Measurements from ENCODE around the gene CD1C. TPM values are rescaled to one million over a fixed set of nuclear protein-coding genes. Genes with fewer than 3 reads are reported as not detected.

The CD1C gene
- total RNA-seq = not detected in 2 replicates

- H3K9me3 ChIP-seq (ENCODE audit: low read depth, low read length) = no peaks in the 10 kb centered on the region
- no peaks in the 10 kb centered on the region for H4K20me1 ChIP-seq (ENCODE audit: insufficient read depth, low read length)
- H3K36me3 ChIP-seq (ENCODE audit: insufficient read depth, low read length) = no peaks in the 10 kb centered on the region
- TF ChIP-seq CTCF (IDR thresholded peaks at IDR 0.05; ENCODE audit: extremely low read depth, low read depth, low read length) = no peak
- no peak within 1 kb of the TSS for H3K4me2 ChIP-seq (ENCODE audit: insufficient read depth, low read length)
- H3K4me1 ChIP-seq (ENCODE audit: insufficient read depth, low read length) = no peaks in the 10 kb centered on the region
- no peaks in the 10 kb centered on the region for H3K27me3 ChIP-seq (ENCODE audit: insufficient read depth, low read length)
- no peaks in the 10 kb centered on the region for H3K79me2 ChIP-seq (ENCODE audit: insufficient read depth, low read length)
- no peak within 1 kb of the TSS for H3K4me3 ChIP-seq (ENCODE audit: insufficient read depth, low read length)
- no peak for DNase-seq (ENCODE audit: insufficient read length, low spot score, missing footprints)
- no peak within 1 kb of the TSS for H3K27ac ChIP-seq (ENCODE audit: low read depth, low read length)
- H2AFZ ChIP-seq (ENCODE audit: low read length) = no peak within 1 kb of the TSS
Observed at GRCh38 chr1:158289811-158290210, at the start of gene CD1C. Gene CD1C (plus strand): TSS chr1:158289923. CDS start chr1:158290065, 142 bp downstream.

- Histone ChIP-seq H3K4me1 (ENCODE audit: insufficient read depth, low read length) (no peaks in the 10 kb centered on the region), H3K27ac (ENCODE audit: low read depth, low read length) (no peak overlapping the region), H2AFZ (ENCODE audit: low read length) (no peak overlapping the region), H3K27me3 (ENCODE audit: insufficient read depth, low read length) (no peaks in the 10 kb centered on the region), H4K20me1 (ENCODE audit: insufficient read depth, low read length) (no peaks in the 10 kb centered on the region), H3K4me3 (ENCODE audit: insufficient read depth, low read length) (no peak overlapping the region), H3K36me3 (ENCODE audit: insufficient read depth, low read length) (no peaks in the 10 kb centered on the region), H3K79me2 (ENCODE audit: insufficient read depth, low read length) (no peaks in the 10 kb centered on the region), H3K4me2 (ENCODE audit: insufficient read depth, low read length) (no peak overlapping the region), H3K9me3 (ENCODE audit: low read depth, low read length) (no peaks in the 10 kb centered on the region)
- DNase-seq (ENCODE audit: insufficient read length, low spot score, missing footprints) = no peak
- no peak for TF ChIP-seq CTCF (IDR thresholded peaks at IDR 0.05; ENCODE audit: extremely low read depth, low read depth, low read length)
Observed at GRCh38 chr1:158246650-158247049, 43.1 kb upstream of the CD1C start.

GRCh38 chr1:158248118-158248517 lies 41.6 kb upstream of the CD1C start:
- no peaks in the 10 kb centered on the region for H3K4me1 ChIP-seq (ENCODE audit: insufficient read depth, low read length)
- no peak for TF ChIP-seq CTCF (IDR thresholded peaks at IDR 0.05; ENCODE audit: extremely low read depth, low read depth, low read length)

GRCh38 chr1:158248771-158249170 lies 41.0 kb upstream of the CD1C start:
- Histone ChIP-seq H2AFZ (ENCODE audit: low read length) (no peak overlapping the region), H3K4me2 (ENCODE audit: insufficient read depth, low read length) (no peak overlapping the region), H3K27me3 (ENCODE audit: insufficient read depth, low read length) (no peaks in the 10 kb centered on the region), H3K9me3 (ENCODE audit: low read depth, low read length) (no peaks in the 10 kb centered on the region), H3K79me2 (ENCODE audit: insufficient read depth, low read length) (no peaks in the 10 kb centered on the region), H3K27ac (ENCODE audit: low read depth, low read length) (no peak overlapping the region), H3K36me3 (ENCODE audit: insufficient read depth, low read length) (no peaks in the 10 kb centered on the region), H3K4me1 (ENCODE audit: insufficient read depth, low read length) (no peaks in the 10 kb centered on the region), H4K20me1 (ENCODE audit: insufficient read depth, low read length) (no peaks in the 10 kb centered on the region), H3K4me3 (ENCODE audit: insufficient read depth, low read length) (no peak overlapping the region)
- TF ChIP-seq CTCF (IDR thresholded peaks at IDR 0.05; ENCODE audit: extremely low read depth, low read depth, low read length) = no peak
- no peak for DNase-seq (ENCODE audit: insufficient read length, low spot score, missing footprints)

More at GRCh38 chr1:158248118-158248517, 41.6 kb upstream of the CD1C start:
- H2AFZ ChIP-seq (ENCODE audit: low read length) = no peak overlapping the region
- H3K4me3 ChIP-seq (ENCODE audit: insufficient read depth, low read length) = no peak overlapping the region
- H3K9me3 ChIP-seq (ENCODE audit: low read depth, low read length) = no peaks in the 10 kb centered on the region
- no peak overlapping the region for H3K4me2 ChIP-seq (ENCODE audit: insufficient read depth, low read length)
- no peaks in the 10 kb centered on the region for H3K27me3 ChIP-seq (ENCODE audit: insufficient read depth, low read length)
- no peak overlapping the region for H3K27ac ChIP-seq (ENCODE audit: low read depth, low read length)
- no peak for DNase-seq (ENCODE audit: insufficient read length, low spot score, missing footprints)
- no peaks in the 10 kb centered on the region for H3K79me2 ChIP-seq (ENCODE audit: insufficient read depth, low read length)
- H3K36me3 ChIP-seq (ENCODE audit: insufficient read depth, low read length) = no peaks in the 10 kb centered on the region
- no peaks in the 10 kb centered on the region for H4K20me1 ChIP-seq (ENCODE audit: insufficient read depth, low read length)
